HG03196 (cell line): ENCODE measurements around the gene ARID2.
A peak's percentile ranks its signal among the peaks of the same experiment; 100 is the strongest.

Experiments used
- ATAC-seq: cut with Tn5 transposase; IDR thresholded peaks from one replicate; pipeline ENCODE4 v1.9.1; 2021; ENCODE audit not compliant: unreplicated experiment

ARID2 gene

DNA sequence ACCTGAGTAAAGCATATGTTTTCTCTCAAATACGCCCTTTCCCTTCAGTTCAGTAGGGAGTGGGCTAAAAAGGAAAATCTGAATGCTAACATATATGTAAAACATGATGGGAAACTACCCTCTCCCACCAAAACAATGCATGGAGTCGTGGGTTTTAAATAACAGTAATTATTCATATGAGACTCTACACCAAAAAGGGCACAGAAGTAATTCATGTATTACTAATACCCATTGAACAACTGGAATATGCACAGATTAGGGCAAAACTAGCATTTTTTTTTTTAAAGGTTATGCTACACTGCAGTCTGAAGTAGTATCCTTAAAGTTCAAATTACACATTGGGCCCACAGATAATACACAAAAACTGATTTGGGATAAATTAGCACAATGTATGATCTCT is 8.1 kb upstream of the ARID2 start:
- ATAC-seq: no peak

DNA sequence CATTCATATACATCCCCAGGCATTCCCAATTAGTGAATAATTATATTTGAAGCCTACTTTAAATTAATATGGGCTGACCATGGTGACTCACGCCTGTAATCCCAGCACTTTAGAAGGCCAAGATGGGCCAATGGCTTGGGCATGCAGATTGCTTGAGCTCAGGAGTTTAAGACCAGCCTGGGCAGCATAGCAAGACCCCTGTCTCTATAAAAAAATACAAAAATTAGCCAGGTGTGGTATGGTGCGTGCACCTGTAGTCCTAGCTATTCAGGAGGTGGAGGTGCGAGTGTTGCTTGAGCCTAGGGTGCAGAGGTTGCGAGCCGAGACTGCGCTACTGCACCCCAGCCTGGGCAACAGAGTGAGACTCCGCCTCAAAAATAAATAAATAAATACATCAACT is 7.6 kb upstream of the ARID2 start:
- ATAC-seq: no peak

DNA sequence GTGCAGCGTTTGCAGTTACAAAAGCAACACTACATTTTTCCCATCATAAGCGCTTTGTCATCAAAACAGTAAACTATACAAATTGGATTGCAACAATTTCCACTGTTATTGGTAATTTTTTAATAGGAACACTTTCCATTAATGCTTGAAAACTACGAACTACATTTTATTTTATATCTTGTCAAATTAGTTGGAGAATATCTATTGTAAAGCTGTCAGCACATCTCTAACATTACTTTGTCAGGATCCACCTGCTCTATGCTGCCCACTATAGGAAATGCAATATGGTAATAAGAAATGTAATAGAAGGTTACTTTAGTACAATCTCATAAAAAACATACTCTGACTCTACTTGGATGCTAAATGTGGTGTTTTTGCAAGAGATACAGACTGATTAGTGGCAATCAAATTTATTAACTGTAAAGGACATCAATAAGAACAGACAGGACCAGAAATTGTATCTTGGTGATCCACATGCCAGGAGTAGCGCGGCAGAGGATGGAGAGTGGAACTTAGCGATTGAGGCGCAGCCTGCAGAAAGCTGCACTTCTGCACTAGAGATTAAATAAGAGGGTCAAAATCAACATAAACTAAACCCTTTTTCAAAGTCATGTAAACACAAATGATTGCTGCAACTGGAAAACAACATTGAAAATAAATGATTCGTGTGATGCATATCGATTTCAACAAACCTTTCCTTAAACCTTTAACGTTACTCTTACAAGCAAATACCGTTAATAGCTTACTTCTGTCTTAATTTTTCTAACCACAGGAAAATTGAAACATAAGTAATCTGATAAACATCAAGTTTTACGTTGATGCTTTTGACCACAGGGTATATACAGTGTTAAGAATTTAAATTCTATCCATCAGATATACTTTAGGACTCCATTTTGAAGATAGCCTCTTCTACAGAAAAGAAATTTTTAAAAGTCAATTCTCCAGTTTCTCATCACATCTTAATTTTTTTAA is 3.6 kb upstream of the ARID2 start:
- ATAC-seq: no peak

DNA sequence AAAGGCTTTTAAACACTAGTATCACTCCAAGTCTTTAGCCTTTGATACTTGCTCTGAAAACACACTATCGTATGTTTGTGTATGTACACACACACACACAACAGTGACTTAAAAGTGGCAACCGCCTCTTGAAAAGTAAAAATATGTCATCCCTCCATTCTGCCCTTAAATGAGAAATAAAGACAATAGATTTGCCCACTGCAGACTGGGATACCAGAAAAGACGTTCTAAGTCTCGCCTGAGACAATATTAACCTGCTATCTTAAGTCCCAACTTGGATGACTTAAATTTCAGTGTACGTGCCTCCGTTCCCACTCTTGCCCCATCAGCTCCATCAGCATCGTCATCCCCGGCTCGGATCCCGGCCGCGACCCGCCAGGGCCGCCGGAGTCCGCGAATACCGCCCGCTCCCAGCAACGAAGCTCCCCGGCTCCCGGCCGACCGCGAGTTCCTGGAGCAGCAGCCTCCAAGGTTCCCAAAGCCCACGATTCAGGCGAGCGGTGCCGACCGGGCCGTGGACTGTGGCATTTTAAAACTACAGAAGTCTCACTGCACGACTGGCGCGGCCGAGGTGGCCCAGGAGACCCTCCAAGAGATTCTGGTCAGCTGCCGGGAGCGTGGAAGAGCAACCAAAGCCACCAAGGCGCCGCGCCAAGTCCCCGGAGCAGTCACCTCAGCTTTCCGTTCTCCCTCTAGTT is 2.8 kb upstream of the ARID2 start:
- ATAC-seq: no peak

DNA sequence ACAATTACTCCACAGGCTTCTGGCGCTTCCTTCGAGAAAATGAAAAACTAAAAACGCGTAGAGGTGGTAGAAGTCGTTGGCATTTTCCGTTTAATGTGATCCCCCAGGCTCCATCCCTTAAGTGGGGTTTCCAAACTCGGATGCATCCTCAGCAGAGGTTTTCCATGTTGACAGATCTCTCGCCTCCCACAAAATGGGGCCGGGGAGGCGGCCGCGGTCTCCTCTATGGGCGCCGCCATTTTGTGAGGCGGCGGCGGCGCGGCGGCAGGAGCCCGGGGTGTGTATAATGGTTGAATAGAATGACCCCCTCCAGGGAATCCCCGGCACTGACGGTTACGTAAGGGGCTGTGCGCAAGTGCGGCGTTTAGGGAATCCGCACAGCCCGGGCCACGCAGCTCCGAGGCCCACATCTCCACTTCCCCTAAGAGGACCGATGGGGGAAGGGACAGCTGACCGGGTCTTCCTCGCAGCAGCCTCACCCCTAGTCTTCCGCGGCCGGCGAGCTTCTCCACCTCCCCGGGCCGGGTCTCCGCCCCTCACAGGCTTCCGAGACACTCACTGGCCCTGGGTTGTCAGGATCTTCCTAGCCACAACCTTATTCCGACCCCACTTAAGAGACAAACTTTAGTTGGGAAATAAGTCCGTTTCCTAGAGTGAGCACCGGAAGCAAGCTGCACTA is 2.1 kb upstream of the ARID2 start:
- peak; percentile 55 for ATAC-seq

DNA sequence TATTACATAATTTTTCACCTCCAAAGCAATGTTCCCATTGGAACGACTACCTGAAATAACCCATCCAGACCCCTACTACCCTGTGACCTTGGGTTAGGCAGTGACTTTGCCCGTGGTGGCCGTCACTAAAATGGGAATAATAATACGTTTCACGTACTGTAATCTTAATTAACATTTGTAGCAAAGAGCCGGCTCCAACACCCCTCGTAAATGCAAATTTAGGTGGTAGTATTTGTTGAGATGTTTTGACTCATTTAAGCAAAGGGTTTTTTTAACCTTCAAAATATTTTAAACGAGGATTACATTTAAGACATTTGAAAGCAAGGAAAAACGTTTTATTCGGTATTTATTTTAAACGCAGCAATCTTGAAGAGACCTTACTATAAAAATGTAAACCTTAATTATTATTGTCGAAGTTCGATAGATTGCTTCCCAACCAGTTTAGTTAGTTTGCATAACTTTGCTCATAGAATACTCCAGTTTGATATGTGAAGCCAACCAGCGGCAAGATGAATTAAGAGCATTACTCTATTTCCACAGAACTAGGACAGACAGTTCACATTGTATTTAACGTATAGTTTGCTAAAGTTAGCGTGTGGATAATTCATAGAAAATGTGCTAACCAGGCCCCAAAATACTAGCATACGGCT is 1.4 kb upstream of the ARID2 start:
- no peak for ATAC-seq

DNA sequence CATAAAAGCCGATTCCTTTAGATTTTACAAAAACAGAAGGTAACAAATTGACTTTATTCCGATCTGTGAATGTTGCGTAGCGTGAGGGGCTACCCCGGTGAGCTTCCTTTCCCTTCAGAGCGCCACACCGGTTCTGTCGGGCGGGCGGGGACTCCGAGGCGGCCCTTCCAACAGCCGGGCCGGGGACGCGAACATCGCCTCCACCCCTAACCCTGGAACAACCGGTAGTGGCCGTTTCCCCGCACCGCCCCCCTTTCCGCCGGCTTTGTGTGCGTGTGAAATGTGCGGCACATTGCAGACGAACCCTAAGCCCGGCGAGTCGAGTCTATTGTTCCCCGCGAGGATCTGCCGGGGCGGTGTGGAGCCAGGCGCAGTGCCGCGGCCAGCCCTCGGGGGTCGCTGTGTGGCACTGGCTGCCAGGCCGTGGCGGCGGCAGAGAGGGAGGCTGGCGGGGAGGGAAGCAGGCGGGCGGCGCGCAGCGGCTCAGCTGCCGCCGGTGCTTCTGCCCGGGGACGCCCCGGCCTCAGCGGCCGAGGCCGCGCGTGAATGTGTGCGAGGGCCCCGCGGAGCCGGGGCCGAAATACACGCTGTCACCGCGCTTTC is 775 bp upstream of the ARID2 start:
- peak; percentile 60 for ATAC-seq

DNA sequence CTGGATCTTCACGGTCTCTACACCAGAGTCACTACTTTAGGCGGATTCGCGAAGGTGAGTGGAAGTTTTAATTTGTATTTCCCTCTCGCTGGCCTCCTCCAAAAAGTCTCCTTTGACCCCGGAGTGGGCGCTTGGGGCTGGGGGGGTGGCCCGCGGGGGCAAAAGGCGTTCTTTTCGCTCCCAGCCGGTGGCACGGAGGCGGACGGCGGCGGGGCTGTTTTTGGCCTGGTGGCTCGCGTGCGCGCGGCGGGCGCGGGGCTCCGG is 510 bp downstream of the ARID2 start:
- ATAC-seq: no peak

DNA sequence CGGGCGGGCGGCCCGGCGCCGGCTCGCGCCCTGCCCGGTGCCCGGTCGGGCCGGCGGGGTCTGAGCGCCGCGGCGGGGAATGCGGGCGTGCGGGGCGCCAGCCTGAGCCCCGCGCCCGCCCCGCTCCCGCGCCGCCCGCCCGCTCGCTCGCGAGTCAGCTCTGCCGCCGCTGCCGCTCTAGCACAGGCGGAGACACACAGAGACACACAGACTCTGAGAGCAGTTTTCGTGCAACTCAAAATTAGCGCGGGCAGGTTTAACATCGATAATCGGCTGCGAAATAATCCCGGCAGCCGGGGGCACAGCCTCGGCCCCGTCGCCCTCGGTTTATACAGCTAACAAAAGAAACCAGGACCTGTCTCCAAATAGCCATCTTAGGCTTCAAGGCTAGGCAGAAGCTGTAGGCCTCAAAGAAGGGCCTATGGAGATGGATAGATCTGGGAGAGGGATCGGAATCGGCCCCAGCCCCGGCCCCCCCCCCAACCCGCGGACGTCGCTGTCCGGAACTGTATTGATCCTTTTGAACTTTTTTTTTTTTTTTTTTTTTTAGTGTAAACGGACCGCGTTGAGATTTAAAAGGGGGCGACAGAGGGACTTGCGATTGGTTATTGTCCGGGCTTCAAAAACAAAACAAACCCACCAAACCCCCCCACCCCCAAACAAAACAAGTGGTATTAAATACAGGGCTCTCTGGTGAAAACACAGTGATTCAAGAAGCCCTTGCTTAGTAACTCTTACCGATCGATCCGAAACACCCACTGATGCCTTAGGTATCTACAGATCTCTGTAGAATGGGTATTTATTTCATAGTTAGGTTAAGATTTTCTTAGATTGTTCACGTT is 1.1 kb downstream of the ARID2 start:
- no peak for ATAC-seq

DNA sequence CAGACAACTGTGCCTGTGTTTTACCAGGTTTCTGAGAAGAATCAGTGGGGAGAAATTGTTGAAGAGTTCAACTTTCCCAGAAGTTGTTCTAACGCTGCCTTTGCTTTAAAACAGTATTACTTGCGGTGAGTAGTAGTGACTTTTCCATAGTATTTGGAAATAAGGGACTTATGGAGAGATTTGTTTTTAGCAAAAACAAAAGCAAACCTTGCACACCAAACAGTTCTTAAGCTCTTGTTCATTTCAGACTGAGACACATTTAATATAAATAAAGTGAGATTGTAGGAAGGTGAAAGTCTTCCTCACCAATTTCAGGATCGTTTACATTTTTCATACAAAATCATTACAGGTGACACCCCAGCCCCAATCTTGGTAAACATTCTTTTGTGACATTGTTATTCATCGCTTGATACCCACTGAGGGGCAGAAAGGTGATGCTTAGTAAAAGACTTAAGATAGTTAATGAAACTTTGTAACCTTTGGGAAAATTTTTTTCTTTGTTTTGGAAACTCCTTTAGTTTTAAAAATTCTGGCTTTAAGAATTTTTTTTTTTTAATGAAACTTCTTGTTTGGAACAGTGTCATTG is 1.8 kb downstream of the ARID2 start:
- ATAC-seq: no peak

DNA sequence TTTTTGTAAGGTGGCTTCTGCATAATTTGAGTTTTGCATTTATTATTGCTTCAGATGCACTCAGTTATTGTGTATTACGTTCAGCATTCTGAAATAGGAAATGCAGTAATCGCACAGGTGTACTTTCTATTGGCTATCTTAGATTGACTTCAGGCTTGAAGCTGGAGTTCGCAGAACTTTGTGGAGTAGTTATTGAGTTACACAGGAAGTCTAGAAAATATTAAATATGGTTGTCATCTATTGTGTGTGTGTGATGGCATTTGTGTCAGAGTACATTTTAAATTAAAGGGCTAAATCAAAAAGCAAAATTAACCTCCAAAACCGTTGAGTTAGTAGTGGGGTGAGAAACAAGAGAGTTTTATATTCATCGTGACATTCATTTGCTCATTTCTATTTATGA is 2.7 kb downstream of the ARID2 start:
- no peak for ATAC-seq

DNA sequence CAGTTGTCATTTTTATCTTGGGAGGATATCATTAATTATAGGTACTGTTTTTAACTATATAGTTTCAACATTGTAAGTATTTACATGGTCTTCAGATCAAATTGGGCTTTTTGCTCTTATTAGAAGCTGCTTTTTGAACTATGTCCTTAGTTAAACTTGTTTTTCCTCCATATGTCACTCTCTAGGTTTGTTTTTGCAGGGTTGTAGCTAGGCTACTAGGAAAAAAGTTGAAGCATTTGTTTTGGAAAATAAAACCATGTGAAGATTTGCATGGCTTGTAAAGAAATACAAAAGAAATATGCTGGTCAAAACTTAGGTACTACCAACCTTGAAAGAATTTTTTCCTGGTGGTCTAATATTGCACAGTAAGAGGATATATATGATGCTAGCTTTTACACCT is 3.4 kb downstream of the ARID2 start:
- no peak for ATAC-seq

DNA sequence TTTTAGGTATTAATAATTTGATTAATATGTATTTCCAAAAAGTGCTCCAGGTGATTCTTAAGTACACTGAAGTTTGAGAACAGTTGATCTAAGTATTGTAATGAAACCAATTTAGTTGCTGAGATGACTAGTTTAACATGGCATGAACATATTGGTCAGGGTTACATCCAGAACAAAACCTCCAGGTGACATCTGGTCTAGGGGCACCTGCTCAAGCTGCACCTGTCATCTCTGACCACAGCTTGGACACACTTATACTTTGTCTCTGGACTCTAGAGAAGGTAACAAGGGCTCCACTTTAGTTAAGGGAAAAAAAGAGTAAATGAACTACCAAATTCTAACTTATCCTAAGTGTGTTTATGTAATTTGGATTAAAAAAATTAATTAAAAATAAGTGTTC is 8.1 kb downstream of the ARID2 start:
- ATAC-seq: no peak

DNA sequence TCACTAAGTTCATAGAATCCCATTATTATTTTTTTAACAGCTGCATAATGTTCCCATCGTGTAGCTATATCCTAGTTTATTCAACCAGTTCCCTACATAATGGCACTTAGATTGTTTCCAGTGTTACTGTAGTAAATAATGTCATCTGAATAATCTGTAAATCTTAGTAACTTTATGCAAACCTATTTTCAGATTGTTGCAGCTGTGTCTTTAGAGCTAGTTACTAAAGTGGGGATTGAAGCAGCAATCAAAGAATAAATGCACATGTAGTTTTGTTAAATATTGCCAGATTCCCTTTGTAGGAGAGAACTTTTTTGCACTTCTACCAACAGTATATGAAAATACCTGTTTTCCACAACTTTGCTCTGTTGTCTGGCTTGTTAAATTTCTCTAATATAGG is 13.1 kb downstream of the ARID2 start:
- ATAC-seq: no peak

DNA sequence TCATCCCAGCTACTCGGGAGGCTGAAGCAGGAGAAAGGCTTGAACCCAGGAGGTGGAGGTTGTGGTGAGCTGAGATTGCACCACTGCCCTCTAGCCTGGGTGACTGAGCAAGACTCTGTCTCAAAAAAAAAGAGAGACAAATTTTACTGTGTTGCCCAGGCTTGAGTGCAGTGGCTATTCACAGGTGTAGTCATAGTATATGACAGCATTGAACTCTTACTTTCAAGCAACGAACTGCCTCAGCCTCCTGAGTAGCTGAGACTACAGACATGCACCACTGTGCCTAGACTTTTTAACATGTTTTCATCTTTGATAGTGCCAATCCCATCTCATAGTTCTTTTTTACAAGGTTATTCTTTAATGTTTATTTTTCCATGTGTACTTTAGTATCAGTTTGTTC is 13.7 kb downstream of the ARID2 start:
- no peak for ATAC-seq

DNA sequence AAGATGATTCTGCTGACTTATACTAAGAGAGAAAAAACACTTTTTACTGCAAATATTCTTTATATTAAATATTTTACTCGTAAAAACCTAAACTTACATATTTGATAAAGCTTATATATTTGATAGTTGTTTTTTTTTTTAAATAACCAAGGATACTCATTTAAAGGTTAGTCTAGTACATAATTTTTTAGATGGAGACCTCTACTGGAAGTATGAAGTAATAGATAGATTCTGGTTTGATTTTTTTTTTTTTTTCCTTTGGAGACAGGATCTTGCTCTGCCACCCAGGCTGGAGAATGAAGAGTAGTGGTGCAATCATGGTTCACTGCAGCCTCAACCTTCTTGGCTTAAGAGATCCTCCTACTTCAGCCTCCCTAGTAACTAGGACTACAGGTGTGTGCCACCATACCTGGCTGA is 16.4 kb downstream of the ARID2 start:
- ATAC-seq: no peak

DNA sequence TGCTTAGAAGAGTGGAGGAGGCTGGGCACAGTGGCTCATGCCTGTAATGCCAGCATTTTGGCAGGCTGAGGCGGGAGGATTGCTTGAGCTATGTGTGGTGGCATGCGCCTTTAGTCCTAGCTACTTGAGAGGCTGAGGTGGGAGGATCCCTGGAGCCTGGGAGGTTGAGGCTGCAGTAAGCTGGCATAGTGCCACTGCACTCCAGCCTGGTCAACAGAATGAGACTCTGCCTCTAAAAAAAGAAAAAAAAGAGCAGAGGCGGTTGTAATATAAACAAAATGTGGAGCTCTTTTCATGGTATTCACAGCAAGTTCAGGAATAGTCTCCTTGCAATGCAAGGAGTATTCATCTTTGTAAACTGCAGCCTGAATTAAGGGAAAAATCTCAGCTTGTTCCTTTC is 27.2 kb downstream of the ARID2 start:
- no peak for ATAC-seq

DNA sequence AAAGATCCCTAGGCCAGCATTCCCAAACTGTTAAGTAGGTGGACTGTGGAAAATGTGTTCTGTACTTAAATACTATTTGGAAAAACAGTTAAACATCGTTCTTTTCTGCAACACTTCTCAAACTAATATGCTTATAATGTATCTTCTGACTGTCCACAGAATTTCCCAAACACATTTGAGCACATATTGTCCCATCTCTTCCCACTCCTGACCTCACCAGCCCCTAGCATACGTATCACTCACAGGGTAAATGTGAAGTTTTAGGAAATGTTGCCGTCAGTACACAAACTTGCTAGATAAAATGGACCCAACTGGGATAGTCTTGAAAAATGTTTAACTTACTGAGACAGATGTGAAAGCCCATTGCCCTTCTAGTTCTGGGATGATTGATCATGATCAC is 27.7 kb downstream of the ARID2 start:
- no peak for ATAC-seq

DNA sequence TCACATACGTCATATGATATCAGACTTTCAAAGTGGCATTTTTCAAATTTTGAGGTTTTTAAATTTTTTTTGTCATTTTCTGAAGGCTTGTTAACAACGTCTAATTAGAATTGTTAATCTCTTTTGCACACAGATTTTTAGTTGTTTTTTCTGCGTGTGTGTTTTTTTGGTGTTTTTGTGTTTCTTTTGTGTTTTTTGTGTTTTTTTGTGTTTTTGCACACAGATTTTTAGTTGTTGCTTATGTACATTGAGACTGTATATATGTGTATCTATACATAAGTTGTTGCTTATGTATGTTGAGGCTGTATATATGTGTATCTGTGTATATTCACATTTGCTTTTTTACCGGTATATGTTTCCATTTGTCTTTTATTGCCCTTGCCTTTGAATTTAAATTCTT is 30.8 kb downstream of the ARID2 start:
- ATAC-seq: no peak
